Choroid plexus epithelial cell (primary cell): ENCODE data around the gene CDK6.

Experiments used
- DNase-seq: peaks from one replicate; pipeline ENCODE4 v3.0.0-alpha.2; 2010; ENCODE audit warnings: low read depth
- H3K4me3 ChIP-seq: 2 replicates; pipeline ENCODE4 v1.5.1; 2011; ENCODE audit warnings: low read depth, mild to moderate bottlenecking, control low read depth, low read length, moderate library complexity
- TF ChIP-seq, protein P1 (sequence below): conservative IDR thresholded peaks from 2 replicates; pipeline ENCODE4 v1.5.1; 2011; ENCODE audit warnings: low read depth, mild to moderate bottlenecking, control low read depth, inconsistent platforms, low read length, moderate library complexity

Gene CDK6

DNA sequence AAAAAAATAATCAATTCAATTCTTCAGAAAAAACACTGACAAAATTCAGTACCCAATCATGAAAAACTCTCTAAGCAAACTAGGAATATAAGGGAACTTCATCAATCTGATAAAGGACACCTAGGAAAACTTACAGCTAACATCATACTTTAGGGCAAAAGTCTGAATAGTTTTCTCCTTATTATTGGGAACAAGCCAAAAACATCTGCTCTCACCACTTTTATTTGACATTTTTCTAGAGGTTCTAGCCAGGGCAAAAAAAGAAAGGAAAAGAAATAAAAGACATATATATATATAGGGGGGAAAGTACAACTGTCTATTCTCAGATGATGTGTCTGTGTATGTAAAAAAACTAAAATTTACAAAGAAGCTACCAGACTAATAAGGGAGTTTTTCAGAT is 19.0 kb downstream of the CDK6 start:
- peak; percentile 45 for DNase-seq
- TF ChIP-seq, protein P1, sequence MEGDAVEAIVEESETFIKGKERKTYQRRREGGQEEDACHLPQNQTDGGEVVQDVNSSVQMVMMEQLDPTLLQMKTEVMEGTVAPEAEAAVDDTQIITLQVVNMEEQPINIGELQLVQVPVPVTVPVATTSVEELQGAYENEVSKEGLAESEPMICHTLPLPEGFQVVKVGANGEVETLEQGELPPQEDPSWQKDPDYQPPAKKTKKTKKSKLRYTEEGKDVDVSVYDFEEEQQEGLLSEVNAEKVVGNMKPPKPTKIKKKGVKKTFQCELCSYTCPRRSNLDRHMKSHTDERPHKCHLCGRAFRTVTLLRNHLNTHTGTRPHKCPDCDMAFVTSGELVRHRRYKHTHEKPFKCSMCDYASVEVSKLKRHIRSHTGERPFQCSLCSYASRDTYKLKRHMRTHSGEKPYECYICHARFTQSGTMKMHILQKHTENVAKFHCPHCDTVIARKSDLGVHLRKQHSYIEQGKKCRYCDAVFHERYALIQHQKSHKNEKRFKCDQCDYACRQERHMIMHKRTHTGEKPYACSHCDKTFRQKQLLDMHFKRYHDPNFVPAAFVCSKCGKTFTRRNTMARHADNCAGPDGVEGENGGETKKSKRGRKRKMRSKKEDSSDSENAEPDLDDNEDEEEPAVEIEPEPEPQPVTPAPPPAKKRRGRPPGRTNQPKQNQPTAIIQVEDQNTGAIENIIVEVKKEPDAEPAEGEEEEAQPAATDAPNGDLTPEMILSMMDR: no peak
- H3K4me3 ChIP-seq: no peak overlapping the region

DNA sequence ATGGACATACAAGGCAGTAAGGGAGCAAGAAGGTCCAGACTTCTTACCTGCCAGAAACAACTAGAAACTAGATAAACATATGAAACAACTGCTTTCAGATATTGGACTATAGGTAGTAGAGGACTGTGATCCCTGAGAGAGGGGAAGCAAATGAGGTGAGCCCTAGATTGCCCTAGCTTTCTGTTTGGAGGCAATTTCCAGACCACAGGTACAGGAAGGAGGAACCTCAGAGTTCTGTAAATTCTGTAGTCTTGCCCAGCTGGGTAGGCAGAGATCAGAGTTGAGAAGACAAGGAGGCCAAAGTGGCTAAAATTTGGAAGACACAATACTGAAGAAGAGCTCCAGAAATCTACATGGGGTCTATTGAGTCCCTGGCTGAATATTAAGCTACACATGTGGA is 21.0 kb downstream of the CDK6 start:
- H3K4me3 ChIP-seq: no peak overlapping the region
- TF ChIP-seq, protein P1: no peak
- DNase-seq: no peak

DNA sequence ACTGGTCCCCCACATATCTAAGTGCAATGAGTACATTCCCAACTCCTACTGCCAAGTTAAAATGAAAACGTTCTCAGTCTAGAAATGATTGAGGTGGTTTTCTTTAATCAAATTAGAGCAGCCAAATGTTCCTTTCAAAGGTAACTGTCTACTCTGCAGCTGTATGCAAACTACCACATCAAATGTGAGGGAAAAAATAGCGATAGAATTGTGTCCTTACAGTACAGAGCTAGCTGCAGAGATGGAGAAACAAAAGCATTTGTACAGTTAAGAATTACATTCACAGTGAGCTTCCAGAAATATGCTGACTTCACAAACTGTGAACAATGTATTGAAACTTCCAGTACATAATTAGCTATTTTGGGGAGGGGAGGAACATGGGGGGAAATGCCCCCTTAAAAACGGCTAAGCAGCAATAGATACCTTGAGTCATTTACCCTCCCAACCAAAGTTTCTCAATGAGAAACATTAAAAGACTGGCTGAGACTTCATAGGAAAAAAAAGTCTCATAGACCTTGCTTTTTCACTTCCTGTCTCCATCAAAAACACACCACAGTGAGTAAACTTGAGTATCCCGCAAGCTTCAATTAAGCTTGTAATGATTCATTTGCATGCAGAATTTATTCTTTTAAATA is 22.9 kb downstream of the CDK6 start:
- no peak overlapping the region for H3K4me3 ChIP-seq
- TF ChIP-seq, protein P1: no peak
- peak; percentile 31 for DNase-seq

DNA sequence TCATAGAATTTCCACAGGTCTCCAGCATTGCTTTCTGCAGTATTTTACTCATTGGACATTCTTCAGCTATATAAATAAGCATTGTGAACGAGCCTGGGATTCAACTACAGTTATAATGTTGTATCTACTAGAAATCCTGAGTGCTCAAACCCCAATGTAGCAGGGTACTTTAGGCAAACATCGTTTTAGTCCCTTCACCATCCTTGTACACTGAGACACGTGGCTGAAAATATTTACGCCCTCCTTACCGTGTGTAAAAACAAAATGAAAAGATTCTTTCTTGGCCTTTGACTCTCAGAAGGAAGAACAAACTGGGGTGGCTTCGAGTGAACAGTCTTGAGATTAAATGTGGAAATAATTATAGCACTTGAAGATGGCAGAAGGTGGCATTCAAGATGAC is 25.2 kb downstream of the CDK6 start:
- TF ChIP-seq, protein P1: no peak
- DNase-seq: no peak
- no peak overlapping the region for H3K4me3 ChIP-seq

DNA sequence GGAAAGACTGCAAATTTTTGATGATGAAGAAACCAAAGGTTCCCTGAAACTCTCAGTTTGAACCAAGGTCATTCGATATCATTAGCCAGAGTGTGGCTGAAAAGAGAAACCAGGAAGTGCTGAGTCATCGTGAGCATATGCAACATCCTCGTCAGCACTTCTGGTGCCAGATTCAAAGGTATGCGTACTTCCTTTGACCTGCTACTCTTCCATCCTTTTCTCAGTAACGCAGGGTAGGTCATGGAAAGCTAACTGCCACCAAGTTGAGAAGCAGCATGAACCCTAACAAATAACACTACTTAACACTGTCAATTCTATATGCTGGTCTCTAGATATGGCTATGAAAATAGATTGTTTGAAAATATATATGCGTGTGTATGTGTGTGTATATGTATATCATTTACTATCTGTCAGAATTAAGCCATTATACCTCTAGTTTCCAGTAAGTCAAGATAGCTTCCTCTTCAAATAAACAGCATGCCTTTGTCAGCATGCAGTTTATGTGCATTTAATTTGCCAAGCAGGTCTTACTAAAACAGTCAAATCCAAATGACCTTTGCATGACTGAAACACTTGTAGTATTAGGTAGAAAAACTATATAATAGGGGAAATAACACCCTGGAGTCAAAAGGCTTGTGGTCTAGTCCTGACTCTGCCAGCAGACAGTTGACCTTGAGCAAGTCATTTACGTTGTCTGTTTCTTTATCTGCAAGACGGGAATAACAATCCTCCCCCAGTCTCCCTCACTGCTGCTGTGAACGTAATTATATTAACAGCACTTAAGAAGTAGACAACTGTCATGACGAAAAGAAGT is 26.4 kb downstream of the CDK6 start:
- DNase-seq: peak; percentile 97
- no peak overlapping the region for H3K4me3 ChIP-seq
- TF ChIP-seq, protein P1: no peak

DNA sequence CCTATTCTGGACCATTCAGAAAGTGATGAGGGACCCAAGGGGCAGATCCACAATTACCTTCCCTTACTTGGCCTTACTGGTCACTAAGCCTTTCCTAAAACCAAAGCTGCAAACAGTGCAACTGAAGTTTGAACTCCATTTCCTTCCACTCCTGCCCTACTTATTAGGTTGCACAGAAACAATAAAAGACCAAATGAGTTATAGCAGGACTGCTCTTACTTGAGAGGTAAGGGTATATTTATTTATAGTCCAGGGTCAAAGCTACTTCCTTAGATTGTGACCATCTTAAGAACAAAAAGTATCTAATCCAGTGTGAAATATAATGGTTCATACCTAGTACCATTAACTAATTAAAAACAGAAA is 27.0 kb downstream of the CDK6 start:
- DNase-seq: peak; percentile 22
- TF ChIP-seq, protein P1: no peak
- H3K4me3 ChIP-seq: no peak overlapping the region

DNA sequence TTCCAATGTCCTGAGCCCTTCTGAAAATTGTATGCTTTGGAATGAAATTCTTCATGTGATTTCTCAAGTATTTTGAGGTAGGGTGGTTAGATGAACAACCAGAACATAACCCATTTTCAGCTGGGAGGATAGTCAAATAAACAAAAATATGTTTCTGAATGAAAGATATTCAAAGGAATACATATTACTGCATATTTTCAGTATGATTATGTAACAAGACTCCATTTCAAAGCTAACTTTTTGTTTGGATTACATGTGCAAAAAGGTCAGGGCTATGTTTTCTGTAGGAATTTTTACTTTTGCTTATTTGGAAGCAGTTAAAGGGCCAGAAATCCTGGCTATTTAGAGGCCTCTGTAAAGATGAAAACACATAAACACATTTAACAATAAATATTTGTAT is 27.7 kb downstream of the CDK6 start:
- DNase-seq: peak; percentile 70
- TF ChIP-seq, protein P1: no peak
- H3K4me3 ChIP-seq: no peak overlapping the region
